Measurements from ENCODE around the gene NT5DC4. TPM values are rescaled to one million over a fixed set of nuclear protein-coding genes. Genes with fewer than 3 reads are reported as not detected.

NT5DC4 gene
- total RNA-seq, 3 donors from 2014 or later = not detected

GRCh38 chr2:112721819-112722522 is 1.2 kb downstream of the NT5DC4 start:
- H3K4me3 ChIP-seq = no peak overlapping the region
- H3K36me3 ChIP-seq (ENCODE audit: low read depth) = no peaks in the 10 kb centered on the region
- intact Hi-C loops (cut with DNase I, micrococcal nuclease) = loop anchor here (10.0 kb wide), 1 partner anchor 97 kb away; no protein-coding TSS in a partner anchor
- DNase-seq (no peak), ATAC-seq (no peak)
- TF ChIP-seq, protein P1, sequence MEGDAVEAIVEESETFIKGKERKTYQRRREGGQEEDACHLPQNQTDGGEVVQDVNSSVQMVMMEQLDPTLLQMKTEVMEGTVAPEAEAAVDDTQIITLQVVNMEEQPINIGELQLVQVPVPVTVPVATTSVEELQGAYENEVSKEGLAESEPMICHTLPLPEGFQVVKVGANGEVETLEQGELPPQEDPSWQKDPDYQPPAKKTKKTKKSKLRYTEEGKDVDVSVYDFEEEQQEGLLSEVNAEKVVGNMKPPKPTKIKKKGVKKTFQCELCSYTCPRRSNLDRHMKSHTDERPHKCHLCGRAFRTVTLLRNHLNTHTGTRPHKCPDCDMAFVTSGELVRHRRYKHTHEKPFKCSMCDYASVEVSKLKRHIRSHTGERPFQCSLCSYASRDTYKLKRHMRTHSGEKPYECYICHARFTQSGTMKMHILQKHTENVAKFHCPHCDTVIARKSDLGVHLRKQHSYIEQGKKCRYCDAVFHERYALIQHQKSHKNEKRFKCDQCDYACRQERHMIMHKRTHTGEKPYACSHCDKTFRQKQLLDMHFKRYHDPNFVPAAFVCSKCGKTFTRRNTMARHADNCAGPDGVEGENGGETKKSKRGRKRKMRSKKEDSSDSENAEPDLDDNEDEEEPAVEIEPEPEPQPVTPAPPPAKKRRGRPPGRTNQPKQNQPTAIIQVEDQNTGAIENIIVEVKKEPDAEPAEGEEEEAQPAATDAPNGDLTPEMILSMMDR (IDR thresholded peaks at IDR 0.05) = no peak
- H3K4me1 ChIP-seq (ENCODE audit: low read depth) = no peaks in the 10 kb centered on the region
- no peaks in the 10 kb centered on the region for H3K9me3 ChIP-seq

- TF ChIP-seq, protein P1 (IDR thresholded peaks at IDR 0.05) = no peak
- Histone ChIP-seq H3K36me3 (ENCODE audit: low read depth) (no peaks in the 10 kb centered on the region), H3K4me1 (ENCODE audit: low read depth) (no peaks in the 10 kb centered on the region), H3K4me3 (no peak overlapping the region), H3K9me3 (no peaks in the 10 kb centered on the region)
- DNase-seq (no peak), ATAC-seq (no peak)
- intact Hi-C loops (cut with DNase I, micrococcal nuclease) = loop anchor here (10.0 kb wide), 1 partner anchor 98 kb away; no protein-coding TSS in a partner anchor
Measured at GRCh38 chr2:112722816-112723546, 2.2 kb downstream of the NT5DC4 start.

GRCh38 chr2:112723547-112723940 is 2.7 kb downstream of the NT5DC4 start:
- no peaks in the 10 kb centered on the region for H3K4me1 ChIP-seq (ENCODE audit: low read depth)
- H3K36me3 ChIP-seq (ENCODE audit: low read depth) = no peaks in the 10 kb centered on the region
- intact Hi-C loops (cut with DNase I, micrococcal nuclease) = loop anchor here (10.0 kb wide), 1 partner anchor 99 kb away; no protein-coding TSS in a partner anchor
- no peak overlapping the region for H3K4me3 ChIP-seq
- H3K9me3 ChIP-seq = no peaks in the 10 kb centered on the region
- no peak for ATAC-seq
- TF ChIP-seq, protein P1 (IDR thresholded peaks at IDR 0.05) = no peak
- DNase-seq = no peak

DNA sequence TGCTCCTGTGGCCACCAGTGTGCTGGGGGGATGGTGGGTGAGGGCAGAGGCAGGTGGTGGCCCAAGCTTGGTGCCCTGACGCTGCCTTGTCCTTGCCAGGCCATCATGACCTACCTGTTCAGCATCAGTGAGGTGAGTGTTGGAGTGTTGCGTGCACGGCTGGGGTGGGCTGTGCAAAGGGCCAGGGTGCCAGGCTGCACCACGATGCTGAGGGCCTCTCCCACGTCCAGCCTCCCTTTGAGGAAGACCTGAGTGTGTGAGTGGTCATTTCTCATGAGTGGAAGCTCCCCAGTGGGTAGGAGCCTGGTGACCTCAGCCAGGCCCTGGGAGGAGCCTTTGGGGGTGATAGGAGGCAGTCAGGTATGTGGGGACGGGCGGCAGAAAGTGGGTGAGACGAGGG is 3.2 kb downstream of the NT5DC4 start:
- intact Hi-C loops (cut with DNase I, micrococcal nuclease) = loop anchor here (10.0 kb wide), 1 partner anchor 99 kb away; no protein-coding TSS in a partner anchor
- no peak for ATAC-seq
- TF ChIP-seq, protein P1 (IDR thresholded peaks at IDR 0.05) = no peak

DNA sequence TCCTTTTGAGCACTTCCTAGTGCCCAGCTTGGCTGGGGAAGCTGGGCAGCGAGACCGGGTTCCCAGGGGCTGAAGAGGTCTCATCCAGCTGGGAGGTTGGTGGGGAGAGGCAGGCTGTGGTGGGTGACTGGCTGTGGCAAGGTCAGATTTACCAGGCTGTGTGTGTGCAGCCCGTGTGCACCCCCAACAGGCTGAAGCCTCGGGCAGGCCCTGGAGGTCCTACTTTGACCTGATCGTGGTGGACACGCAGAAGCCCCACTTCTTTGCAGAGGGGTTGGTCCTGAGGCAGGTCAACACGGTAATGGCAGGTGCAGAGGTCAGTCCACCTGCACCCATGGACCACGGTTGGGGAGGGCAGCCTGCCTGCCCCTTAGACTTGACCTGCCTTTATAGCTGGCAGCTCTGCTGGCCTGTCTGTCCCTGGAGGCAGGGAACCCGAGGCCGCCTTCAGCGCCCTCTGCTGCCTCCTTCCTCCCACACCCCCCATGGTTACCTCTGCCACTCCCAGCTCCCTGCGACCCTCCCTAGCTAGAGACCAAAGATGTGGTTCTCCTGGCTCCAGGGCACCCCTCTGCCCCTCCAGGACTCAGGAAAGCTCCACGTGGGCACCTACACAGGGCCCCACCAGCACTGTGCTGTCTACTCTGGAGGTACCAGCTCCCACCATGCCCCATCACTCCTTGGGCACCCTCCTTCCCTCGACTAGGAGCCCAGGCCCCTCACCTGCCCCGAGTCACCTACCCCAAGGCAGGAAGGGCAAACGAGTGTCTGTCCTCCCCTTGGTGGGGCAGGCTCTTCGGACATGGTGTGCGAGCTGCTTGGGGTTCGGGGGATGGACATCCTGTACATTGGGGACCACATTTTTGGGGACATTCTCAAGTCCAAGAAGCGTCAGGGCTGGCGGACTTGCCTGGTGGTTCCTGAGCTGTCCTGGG is 4.0 kb downstream of the NT5DC4 start:
- Histone ChIP-seq H3K4me3 (no peak overlapping the region), H3K9me3 (no peaks in the 10 kb centered on the region), H3K4me1 (ENCODE audit: low read depth) (no peaks in the 10 kb centered on the region), H3K36me3 (ENCODE audit: low read depth) (no peaks in the 10 kb centered on the region)
- intact Hi-C loops (cut with DNase I, micrococcal nuclease) = loop anchor here (5.0 to 10.0 kb wide), 2 partner anchors 100 to 128 kb away; no protein-coding TSS in a partner anchor
- peak; percentile 12 for ATAC-seq
- DNase-seq = no peak
- TF ChIP-seq, protein P1 (IDR thresholded peaks at IDR 0.05) = no peak

More for the DNA sequence above, 3.2 kb downstream of the NT5DC4 start:
- no peak for DNase-seq
- Histone ChIP-seq H3K4me3 (no peak overlapping the region), H3K4me1 (ENCODE audit: low read depth) (no peaks in the 10 kb centered on the region), H3K9me3 (no peaks in the 10 kb centered on the region), H3K36me3 (ENCODE audit: low read depth) (no peaks in the 10 kb centered on the region)
